Natural killer cell (primary cell): Measurements from ENCODE around the gene SLC35F1. TPM values are rescaled to one million over a fixed set of nuclear protein-coding genes. Genes with fewer than 3 reads are reported as not detected.

Experiments
- ATAC-seq, 3 donors: fragments of 150-1000 bp in 2 of 3; fragments of 200-7000 bp in 1 of 3; cut with Tn5 transposase; 1 replicate in 1 of 3; 2 replicates in 2 of 3; pipeline ENCODE4 v1.10.0; 2021; ENCODE audit warnings: mild to moderate bottlenecking in 2 of 3, moderate library complexity in 2 of 3
- DNase-seq, 2 donors: peaks; one replicate each; pipeline versions ENCODE4 v3.0.0 to v3.0.0-alpha.2; 2013 to 2021; ENCODE audit warnings: mixed read lengths in 1 of 2
- H3K27ac ChIP-seq: one replicate; pipeline ENCODE4 v1.5.1; 2013; ENCODE audit warnings: mild to moderate bottlenecking, low read length
- H3K27me3 ChIP-seq: one replicate; pipeline ENCODE4 v1.6.1; 2013; ENCODE audit warnings: low read length; ENCODE audit not compliant: control insufficient read depth, insufficient read depth
- H3K36me3 ChIP-seq: one replicate; pipeline ENCODE4 v1.6.1; 2013; ENCODE audit warnings: low read length; ENCODE audit not compliant: control insufficient read depth, insufficient read depth
- H3K4me1 ChIP-seq: one replicate; pipeline ENCODE4 v1.6.1; 2013; ENCODE audit warnings: low read length; ENCODE audit not compliant: control insufficient read depth, insufficient read depth
- H3K4me3 ChIP-seq: one replicate; pipeline ENCODE4 v1.5.1; 2013; ENCODE audit warnings: low read length
- H3K9me3 ChIP-seq: one replicate; pipeline ENCODE4 v1.6.1; 2013; ENCODE audit warnings: low read length; ENCODE audit not compliant: control insufficient read depth, insufficient read depth
- H3K27ac Mint-ChIP-seq, 2 donors: one replicate each; pipeline ENCODE4 v1.8.0; 2022; ENCODE audit warnings: mild to moderate bottlenecking in 2 of 2, mixed read lengths in 2 of 2, moderate library complexity in 1 of 2
- H3K27me3 Mint-ChIP-seq, 2 donors: one replicate each; pipeline ENCODE4 v1.8.0; 2022; ENCODE audit warnings: low read depth in 2 of 2, mixed read lengths in 2 of 2
- H3K36me3 Mint-ChIP-seq: one replicate; pipeline ENCODE4 v1.8.0; 2022; ENCODE audit warnings: mixed read lengths
- H3K4me1 Mint-ChIP-seq, 2 donors: one replicate each; pipeline ENCODE4 v1.8.0; 2022; ENCODE audit warnings: mixed read lengths in 2 of 2
- H3K4me3 Mint-ChIP-seq: one replicate; pipeline ENCODE4 v1.8.0; 2022; ENCODE audit warnings: mild to moderate bottlenecking, moderate library complexity, mixed read lengths
- H3K9me3 Mint-ChIP-seq, 2 donors: one replicate each; pipeline ENCODE4 v1.8.0; 2022; ENCODE audit warnings: mixed read lengths in 2 of 2
- WGBS: methylation state at CpG from one replicate; pipeline ENCODE4 v1.1.7; 2013; ENCODE audit warnings: missing lambda C conversion rate; ENCODE audit not compliant: insufficient coverage; 5-methylcytosine and 5-hydroxymethylcytosine counted together
- intact Hi-C: fragments of 100-400 bp; cut with micrococcal nuclease; formaldehyde crosslinking; loops from one replicate; pipeline ENCODE4 v1.14.2; 2022
- total RNA-seq, 4 donors: library from RNA; stranded (reverse); fragments of 120-200 nt in 1 of 4; gene quantifications; one replicate each; pipeline versions ENCODE4 v1.2.3 to v1.2.4, GENCODE V29; 2013 to 2022
- TF ChIP-seq, protein P1 (sequence below): fragments of 200-600 bp; IDR thresholded peaks from one replicate; pipeline ENCODE4 v1.8.0; 2022; ENCODE audit warnings: antibody characterized with exemption

Gene SLC35F1
- total RNA-seq, 3 donors from 2014 or later (not counting 1 experiment from before 2014, with no cell fraction given): not detected

DNA sequence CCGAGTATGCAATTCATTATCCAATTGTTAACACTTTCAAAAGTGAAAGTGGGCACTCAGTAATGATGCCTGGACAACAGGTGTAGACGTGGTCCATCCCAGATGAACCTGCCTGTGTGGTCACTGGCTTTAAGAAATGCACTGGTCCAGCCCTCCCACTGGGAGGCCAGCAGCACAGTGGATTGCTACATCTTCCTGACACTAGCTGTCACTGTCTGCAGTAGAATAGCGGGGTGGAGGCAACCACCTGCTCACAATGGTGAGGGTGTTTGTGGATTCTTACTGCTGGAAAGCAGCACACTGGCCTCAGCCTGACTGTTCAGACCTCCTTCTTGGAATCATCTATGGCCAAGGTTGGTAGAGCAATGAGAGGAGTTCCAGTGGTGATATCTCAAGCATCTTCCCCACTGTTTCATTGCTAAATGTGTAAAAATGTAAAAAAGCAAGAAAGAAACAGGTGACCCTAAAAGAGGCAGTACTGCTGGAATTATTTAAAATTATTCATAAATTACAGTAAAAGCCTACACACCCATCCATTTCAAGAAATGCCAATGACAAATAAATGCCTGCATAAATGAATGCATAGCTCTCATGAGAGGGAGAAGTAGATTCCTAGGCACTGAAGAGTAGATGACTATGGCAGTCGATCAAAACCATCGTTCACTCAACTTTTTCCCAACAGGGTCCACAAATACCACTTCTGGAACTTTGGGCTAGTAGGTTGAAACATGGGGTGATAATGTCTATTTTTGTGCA is 413.0 kb downstream of the SLC35F1 start:
- Histone ChIP-seq H3K27me3 (no peaks in the 10 kb centered on the region), H3K4me1 (no peaks in the 10 kb centered on the region), H3K36me3 (no peaks in the 10 kb centered on the region), H3K9me3 (no peaks in the 10 kb centered on the region), H3K4me3 (no peak overlapping the region), H3K27ac (no peak overlapping the region)
- no peak overlapping the region for H3K4me3 Mint-ChIP-seq
- H3K36me3 Mint-ChIP-seq: no peaks in the 10 kb centered on the region
- DNase-seq: no peak
- intact Hi-C loops: no loop called here
- H3K9me3 Mint-ChIP-seq: no peaks in the 10 kb centered on the region
- WGBS: 90% methylated on average over 3 of the region's 5 CpGs
- H3K27ac Mint-ChIP-seq: no peak overlapping the region
- no peaks in the 10 kb centered on the region for H3K4me1 Mint-ChIP-seq
- ATAC-seq: no peak
- peaks cover 2 to 18% of the 10 kb centered on the region in 2 donors for H3K27me3 Mint-ChIP-seq
- TF ChIP-seq, protein P1, sequence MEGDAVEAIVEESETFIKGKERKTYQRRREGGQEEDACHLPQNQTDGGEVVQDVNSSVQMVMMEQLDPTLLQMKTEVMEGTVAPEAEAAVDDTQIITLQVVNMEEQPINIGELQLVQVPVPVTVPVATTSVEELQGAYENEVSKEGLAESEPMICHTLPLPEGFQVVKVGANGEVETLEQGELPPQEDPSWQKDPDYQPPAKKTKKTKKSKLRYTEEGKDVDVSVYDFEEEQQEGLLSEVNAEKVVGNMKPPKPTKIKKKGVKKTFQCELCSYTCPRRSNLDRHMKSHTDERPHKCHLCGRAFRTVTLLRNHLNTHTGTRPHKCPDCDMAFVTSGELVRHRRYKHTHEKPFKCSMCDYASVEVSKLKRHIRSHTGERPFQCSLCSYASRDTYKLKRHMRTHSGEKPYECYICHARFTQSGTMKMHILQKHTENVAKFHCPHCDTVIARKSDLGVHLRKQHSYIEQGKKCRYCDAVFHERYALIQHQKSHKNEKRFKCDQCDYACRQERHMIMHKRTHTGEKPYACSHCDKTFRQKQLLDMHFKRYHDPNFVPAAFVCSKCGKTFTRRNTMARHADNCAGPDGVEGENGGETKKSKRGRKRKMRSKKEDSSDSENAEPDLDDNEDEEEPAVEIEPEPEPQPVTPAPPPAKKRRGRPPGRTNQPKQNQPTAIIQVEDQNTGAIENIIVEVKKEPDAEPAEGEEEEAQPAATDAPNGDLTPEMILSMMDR: no peak

DNA sequence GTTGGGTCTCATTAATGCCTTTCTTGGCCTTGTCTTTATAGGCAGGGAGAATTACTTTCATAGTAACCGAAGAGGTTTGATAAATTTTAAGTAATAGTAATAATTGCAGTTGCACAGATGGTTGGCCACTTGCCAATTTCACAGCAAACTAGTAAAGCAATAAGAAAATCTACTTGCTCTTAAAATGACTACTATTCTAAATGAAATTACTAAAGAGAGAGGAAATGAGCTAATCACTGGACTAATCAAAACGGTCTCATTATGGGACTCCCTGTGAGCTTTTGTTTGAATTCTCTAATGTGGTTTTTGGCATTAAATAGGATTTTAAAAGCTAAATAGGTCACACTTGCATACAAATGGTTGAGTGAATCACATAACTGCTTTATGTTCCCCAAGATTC is 413.6 kb downstream of the SLC35F1 start:
- H3K9me3 ChIP-seq: no peaks in the 10 kb centered on the region
- no peaks in the 10 kb centered on the region for H3K4me1 Mint-ChIP-seq
- 57% methylated on average over 1 of the region's 2 CpGs for WGBS

DNA sequence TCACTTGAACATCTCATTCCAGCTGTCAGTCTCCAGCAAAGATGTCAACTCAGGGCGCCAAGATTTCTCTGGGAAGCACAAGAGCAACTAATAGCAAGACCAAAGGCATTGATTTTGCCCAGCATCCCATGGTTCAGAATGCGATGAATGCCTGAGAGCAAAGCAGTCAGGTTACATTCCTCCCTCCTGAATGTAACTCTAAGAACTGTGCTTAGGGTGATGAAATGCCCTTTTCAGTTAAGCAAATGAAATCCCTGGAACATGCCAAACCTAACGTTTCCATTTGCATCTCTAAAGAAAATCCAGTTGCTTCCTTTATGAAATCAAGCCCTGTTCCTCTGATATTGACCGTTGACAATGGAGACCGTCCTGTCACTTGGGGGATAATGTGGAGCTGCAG is 417.1 kb downstream of the SLC35F1 start:
- ATAC-seq: no peak
- no peaks in the 10 kb centered on the region for H3K36me3 Mint-ChIP-seq
- Histone ChIP-seq H3K27ac (no peak overlapping the region), H3K4me1 (no peaks in the 10 kb centered on the region), H3K27me3 (no peaks in the 10 kb centered on the region), H3K9me3 (no peaks in the 10 kb centered on the region), H3K36me3 (no peaks in the 10 kb centered on the region), H3K4me3 (no peak overlapping the region)
- H3K27ac Mint-ChIP-seq: no peak overlapping the region
- intact Hi-C loops: no loop called here
- no peak overlapping the region for H3K4me3 Mint-ChIP-seq
- H3K9me3 Mint-ChIP-seq: peaks cover 0 to 2% of the 10 kb centered on the region in 2 donors
- WGBS: 81% methylated on average over 5 of the region's 5 CpGs
- no peaks in the 10 kb centered on the region for H3K4me1 Mint-ChIP-seq
- DNase-seq: no peak
- H3K27me3 Mint-ChIP-seq: peaks cover 11 to 16% of the 10 kb centered on the region in 2 donors
- TF ChIP-seq, protein P1: no peak

More for the DNA sequence above, 413.6 kb downstream of the SLC35F1 start:
- Mint-ChIP-seq H3K9me3 (no peaks in the 10 kb centered on the region), H3K27ac (no peak overlapping the region), H3K27me3 (peaks cover 7 to 21% of the 10 kb centered on the region in 2 donors), H3K36me3 (no peaks in the 10 kb centered on the region), H3K4me3 (no peak overlapping the region)
- DNase-seq: no peak
- Histone ChIP-seq H3K4me3 (no peak overlapping the region), H3K27me3 (no peaks in the 10 kb centered on the region), H3K4me1 (no peaks in the 10 kb centered on the region), H3K27ac (no peak overlapping the region), H3K36me3 (no peaks in the 10 kb centered on the region)
- TF ChIP-seq, protein P1: no peak
- intact Hi-C loops: no loop called here
- ATAC-seq: no peak
